ENCODE data around the gene MUC20.

GRCh38 chr3:195736866-195737490 lies 16.2 kb downstream of the MUC20 start:
- peak in 1 of 2 experiments; percentile 27; a peak in 1 of 4 replicates for TF ChIP-seq CTCF (conservative IDR thresholded peaks at IDR 0.05; ENCODE audit: low read depth in 2 of 2)
- no peak for TF ChIP-seq POLR2AphosphoS5 (IDR thresholded peaks at IDR 0.05; ENCODE audit: low read depth)
- no peak for TF ChIP-seq EZH2phosphoT487 (IDR thresholded peaks at IDR 0.05; ENCODE audit: unreplicated experiment)
